Glomerular visceral epithelial cell (primary cell): ENCODE measurements around the gene PIP5K1B.

Source experiments
- DNase-seq: peaks from one replicate; pipeline ENCODE4 v3.0.0-alpha.2; 2016; ENCODE audit errors: extremely low spot score

PIP5K1B gene

DNA sequence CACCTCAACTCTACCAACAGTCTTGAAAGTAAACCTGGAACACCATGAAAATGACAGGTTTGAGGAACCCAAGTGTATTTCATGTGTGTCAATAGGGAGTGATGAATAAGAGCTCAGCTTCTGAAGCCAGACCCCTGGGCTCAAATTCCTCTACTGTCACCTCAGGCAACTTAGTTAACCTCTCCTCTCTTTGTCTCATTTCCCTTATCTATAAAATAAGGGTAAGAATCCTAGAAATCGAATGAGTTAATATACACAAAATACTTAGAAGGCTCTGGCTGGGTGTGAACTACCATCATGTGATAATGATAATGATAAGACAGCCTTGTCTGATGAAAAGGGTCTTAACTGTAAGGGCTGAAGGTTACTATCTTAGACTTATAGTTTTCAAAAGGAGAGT is 66.3 kb downstream of the PIP5K1B start:
- no peak for DNase-seq

DNA sequence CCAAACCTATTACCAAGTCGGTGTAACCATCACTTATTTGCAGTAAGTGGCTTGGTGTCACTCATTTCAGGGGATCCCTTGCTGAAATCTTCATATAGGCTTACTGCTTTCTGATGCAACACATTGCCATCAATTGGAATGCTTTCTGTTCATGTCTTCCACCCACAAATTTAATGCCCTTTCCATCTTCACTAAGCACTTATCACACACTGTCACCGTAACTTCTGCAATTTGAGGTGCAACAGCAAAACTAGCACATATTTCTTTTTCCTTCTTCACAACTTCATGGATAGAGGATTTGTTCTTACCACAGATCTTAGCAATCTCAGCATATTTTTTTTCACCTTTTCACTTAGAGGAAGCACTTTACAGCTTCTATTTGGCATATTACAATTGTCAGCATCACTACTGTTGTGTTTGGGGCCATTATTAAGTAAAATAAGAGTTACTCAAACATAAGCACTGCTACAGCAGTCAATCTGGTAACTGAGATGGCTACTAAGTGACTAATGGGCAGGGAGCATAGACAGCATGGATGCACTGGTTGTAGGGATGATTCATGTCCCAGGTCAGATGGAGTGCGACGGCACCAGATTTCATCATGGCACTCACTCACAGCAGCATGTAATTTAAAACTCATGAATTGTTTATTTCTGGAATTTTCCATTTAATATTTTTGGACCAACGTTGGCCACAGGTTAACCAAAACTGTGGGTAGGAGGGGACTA is 70.1 kb downstream of the PIP5K1B start:
- peak; percentile 21 for DNase-seq

DNA sequence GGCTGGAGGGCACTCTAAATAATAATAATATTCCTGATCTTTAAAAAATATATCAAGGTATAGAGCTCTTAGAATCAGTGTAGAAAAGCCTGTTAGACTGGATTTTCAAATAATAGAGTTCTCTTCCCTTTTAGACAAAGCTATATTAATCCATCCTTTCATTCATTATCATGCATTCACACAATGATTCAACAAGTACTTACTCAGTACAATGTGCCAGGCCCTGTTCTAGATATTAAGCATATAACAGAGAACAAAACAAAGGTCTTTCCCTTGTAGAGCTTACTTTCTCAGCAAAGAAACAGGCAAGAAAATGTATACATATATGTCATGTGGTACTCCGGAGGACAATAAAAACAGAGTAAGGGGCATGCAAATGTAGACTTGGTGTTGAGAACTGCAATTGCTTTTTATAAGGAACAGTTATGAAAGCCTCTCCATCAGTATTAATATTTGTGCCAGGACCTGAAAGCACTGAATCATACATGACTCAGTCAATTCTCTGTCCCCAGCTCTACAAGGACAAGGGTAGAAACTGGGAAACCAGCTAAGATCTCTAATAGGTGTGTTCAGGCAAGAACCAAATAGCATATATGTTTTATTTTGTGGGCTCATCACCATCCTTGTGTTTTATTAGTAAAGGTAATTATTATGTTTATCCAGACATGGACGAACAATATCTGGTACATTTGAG is 72.2 kb downstream of the PIP5K1B start:
- no peak for DNase-seq

DNA sequence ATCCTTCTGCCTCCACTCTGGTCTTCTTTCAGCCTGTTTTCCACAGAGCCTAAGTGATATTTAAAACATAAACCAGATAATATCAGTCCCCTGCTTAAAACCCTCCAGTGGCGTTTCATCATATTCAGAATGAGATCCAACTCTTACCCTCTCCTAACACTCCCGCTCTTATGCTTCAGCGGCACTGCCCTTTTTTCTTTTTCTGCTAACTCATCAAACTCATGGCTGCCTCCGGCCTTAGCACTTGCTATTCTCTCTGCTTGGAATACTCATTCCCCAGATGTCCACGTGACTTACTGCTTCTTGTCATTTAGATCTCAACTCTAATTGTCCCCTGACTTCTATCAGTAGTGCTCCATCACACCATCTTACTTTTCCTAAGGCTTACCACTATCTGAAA is 73.6 kb downstream of the PIP5K1B start:
- no peak for DNase-seq

DNA sequence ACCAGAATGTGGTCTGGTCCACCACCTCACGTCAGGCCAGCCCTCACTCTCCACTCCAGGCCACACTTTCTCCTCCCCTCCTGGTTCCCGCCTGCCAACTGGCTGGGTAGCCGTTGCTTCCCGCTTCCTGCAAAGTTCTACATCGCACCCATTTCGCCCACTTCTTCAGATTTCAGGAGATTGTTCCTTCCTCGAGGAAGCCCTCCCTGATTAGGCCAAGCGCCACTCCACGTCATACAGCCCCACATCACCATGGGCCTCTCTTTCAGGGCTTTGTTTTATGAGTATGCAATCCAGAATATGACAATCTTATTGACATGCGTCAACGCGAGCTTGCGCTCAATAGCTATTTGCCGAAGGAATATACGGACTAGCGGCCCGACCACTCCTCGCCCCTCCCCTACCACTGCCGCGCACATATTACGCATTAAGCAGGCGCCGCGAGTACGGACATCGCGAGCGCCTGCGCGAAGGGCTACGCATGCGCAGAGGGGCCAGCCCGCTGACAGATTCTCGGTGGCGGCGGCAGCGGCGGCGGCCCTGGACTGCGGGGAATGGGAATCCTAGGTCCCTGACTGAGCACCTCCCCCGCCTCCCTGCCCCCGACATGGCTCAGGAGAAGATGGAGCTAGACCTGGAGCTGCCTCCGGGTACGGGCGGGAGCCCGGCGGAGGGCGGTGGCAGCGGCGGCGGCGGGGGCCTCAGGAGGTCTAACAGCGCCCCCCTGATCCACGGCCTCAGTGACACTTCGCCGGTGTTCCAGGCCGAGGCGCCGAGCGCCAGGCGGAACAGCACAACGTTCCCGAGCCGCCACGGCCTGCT is 74.7 kb downstream of the PIP5K1B start:
- DNase-seq = peak; percentile 95

DNA sequence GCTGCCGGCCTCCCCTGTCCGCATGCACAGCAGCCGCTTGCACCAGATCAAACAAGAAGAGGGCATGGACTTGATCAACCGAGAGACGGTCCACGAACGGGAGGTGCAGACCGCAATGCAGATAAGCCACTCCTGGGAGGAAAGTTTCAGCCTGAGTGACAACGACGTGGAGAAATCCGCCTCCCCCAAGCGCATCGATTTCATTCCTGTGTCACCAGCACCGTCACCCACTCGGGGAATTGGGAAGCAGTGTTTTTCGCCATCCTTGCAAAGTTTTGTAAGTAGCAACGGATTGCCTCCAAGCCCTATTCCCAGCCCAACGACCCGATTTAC is 75.3 kb downstream of the PIP5K1B start:
- no peak for DNase-seq

DNA sequence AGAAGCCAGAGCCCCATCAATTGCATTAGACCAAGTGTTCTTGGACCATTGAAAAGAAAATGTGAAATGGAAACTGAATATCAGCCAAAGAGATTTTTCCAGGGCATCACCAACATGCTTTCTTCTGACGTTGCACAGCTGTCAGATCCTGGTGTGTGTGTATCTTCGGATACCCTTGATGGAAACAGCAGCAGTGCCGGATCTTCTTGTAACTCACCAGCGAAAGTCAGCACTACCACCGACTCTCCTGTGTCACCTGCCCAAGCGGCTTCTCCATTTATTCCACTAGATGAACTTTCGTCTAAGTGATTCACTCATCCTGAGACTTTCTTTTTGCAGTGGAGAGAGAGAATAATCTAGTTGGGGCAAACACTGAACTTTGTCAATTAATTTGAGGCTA is 75.7 kb downstream of the PIP5K1B start:
- DNase-seq = peak; percentile 1

DNA sequence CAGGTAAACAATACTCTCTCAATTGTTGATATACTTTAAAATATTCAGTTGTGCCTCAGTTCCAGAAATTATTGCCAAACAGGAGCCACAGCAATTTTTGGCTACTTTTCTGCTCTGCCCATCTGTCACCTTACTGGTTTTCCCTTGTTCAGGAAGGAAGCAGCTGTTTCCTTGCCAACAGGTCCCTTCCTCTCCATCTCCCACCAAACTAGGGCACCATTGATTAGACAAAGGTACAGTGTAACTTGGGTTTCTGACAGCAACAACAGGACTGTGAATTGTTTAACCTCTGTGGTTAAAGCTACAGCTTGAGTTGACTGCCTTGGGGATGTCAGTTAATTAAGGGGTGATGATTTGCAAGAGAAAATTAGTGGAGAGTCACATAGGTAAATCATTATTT is 76.9 kb downstream of the PIP5K1B start:
- no peak for DNase-seq

DNA sequence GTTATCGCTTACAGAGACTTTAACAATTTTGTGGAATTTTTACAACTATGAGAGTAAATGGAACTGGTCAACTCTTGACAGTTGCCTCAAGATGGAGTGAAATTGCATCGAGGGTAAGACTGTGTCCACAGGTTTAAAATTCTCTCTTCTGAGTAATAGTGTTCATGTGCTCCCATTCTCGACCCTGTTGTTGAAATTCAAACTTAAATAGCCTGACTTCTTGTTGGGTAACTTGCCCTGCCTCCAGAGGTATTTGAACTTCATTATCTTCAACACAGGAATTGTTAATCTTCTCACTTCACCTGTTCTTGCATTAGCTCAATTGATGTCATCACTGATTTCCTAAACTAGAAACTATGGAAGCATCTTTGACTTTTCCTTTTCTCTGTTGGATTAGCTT is 77.5 kb downstream of the PIP5K1B start:
- DNase-seq = no peak

DNA sequence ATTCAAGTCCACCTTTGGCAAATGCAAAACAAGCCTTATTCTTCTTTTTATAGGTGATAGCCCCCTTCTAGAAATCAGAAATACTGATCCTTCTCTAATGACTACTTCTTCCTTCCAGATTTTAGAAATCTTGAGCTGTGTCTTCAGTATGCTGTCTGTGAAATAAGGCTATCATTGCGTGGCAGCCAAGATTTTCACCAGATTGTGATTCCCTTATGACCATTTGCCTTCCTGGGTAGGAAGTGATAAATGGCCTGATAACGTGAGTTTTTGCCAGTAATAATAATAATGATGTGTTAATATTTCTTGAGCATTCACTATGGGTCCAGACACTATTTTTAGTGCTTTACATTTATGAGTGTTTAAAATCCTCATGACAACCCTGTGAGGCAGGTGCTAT is 80.9 kb downstream of the PIP5K1B start:
- no peak for DNase-seq

DNA sequence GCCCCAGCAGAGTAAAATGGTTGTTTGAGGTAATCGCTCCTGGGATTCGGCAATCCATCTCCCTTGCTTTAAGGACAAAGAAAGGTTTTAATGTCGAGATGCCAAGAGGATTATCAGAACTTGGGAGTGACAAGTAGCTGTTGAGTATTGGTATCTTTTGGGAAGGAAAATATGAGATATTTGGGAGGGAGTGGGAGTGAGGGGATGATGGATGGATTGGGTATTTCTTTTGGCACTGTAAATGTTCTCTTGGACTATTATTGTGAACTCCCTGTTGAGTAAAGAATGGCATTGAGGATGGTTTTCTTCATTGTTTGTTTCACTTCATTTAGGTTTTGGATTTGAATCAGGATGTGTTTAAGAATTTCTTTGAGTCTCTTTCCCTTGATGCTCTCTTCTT is 86.1 kb downstream of the PIP5K1B start:
- DNase-seq = no peak

DNA sequence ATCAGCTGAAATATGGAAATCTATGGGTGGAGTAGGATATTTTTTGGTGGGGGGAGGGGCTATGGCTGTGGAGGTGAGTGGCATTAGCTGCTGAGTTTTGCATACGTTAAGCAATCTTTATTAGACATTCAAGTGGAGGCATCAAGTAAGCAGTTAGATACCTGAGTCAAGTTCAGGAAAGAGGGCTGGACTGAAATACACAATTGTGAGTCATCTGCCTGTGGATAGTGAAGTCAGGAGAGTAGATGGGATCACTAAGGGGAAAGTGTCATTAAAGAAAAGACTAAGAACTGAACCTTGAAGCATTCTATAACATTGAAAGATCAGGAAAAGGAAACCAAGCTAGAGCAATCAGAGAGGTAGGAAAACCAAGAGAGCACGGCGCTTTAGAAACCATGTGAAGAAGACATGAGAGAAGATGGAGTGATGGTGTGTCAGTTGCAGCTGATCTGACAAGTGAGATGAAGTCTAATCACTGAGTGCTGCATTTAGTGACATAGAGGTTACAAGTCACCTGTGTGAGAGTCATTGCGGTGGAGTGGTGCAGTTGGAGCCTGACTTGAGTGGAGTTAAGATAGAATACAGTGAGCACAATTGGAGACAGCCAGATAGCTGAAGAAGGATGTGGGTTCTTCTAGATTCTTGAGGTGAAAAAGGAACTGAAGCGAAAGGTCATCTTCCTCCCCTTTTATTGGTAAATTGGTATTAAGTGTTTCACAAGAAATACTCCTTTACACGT is 88.7 kb downstream of the PIP5K1B start:
- no peak for DNase-seq

DNA sequence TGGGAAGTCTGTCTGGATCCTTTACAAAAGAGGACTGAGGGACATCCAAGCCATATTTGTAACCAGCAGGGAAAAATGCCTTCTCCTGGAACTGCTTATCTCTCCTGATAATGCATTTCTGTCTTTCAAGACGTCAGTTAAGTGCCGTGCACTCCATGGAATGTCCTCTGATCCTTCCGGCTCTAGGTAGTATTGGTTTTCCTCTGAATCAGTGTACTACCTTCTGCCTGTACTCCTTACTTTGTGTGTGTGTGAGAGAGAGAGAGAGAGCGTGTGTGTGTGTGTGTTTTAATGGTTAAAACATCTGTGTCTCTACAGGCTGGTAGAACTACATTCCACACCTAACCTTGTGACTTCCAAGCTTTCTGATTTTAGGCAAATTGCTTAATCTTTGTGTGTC is 89.9 kb downstream of the PIP5K1B start:
- no peak for DNase-seq

DNA sequence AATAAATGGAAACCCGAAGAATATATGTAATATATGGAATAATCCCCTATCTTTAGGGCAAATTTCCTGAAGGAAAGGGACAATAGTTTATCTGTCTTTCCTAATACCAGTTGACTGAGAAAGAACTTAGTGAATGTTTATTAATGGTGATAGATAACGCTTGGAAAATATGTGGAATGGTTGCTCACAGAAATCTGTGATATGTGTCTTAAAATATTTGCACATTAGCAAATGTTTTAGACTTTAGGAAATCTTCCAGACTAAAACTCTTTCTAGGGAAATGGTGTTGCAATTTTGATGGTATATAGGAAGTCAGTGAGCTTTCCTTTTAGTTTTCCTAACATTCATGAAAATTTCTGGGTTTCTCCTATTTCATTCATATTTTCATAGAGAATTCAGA is 90.4 kb downstream of the PIP5K1B start:
- no peak for DNase-seq

DNA sequence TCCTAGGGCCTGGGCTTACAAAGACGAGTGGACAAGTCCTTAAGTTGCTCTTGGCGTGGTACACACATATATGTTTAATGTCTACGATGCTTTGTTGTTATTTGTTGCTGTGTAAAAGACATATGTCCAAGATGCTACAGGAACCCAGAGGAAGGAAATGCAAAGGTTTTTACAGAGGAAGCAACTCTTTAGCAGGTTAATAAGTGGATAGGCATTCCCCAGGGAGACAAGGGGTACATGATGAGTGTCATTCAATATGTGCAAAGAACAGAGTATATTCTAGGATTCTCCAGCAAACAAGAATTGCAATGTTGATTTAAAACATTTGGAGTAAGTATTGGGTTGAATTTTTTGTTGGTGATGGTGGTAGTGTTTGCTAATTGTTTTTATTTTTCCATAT is 92.1 kb downstream of the PIP5K1B start:
- no peak for DNase-seq

DNA sequence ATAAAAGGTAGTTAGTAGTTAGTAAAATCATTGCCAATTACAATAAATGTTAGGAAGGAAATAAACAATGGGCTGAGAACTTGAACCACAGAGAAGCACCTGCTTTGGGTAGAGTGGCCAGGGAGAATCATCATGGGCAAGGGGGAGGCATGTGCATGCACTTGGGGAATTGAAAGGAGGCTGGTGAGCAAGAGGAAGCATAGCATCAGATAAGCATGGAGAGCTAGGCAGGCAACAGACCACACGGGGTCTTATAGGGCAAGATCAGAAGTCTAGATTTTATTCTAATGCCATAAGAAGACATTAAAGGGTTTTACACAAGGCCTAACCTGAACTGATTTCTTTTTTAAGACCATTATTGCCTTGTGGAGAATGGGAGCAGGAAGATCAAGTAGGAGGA is 93.4 kb downstream of the PIP5K1B start:
- no peak for DNase-seq

DNA sequence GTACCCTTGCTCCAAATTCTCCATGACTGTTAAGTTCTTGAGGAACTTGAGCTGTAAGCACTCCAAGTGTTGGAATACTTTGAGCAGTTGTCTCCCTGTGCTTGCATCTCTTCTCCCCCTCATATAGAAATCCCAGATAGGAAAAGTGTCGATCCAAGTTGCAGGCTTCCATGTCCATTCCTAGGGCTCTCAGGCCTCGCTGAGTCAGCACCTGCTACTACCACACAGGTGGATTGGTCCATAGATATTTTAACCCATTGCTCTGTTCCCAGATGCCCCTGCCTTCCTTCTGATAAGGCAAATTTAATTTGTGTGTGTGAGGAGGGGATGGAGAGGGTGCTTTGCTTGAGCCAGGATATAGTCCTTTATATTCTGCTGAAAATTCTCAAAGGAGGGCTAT is 95.8 kb downstream of the PIP5K1B start:
- no peak for DNase-seq

DNA sequence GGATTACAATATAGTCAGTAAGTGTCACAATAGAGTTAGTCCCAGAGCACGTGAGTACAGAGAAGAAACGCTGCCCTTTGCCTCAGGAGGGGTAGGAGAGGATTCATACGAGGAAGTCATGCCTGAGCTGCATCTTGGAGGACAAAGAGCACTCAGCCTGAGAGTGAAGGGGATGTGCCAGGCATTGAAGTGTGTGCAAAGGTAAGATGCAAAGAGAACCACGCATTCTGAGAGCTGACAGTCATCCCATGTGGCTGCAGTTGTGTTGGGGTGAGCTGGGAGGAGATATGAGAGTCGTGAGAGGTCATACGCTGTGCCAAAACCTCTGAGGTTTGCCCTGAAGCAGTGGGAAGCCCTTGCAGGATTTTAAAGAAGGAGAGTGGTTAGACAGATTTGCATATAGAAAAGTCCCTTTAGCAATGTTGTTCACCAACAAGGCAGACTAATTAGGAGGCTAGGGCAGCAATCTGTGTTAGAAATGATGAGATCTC is 97.5 kb downstream of the PIP5K1B start:
- no peak for DNase-seq

DNA sequence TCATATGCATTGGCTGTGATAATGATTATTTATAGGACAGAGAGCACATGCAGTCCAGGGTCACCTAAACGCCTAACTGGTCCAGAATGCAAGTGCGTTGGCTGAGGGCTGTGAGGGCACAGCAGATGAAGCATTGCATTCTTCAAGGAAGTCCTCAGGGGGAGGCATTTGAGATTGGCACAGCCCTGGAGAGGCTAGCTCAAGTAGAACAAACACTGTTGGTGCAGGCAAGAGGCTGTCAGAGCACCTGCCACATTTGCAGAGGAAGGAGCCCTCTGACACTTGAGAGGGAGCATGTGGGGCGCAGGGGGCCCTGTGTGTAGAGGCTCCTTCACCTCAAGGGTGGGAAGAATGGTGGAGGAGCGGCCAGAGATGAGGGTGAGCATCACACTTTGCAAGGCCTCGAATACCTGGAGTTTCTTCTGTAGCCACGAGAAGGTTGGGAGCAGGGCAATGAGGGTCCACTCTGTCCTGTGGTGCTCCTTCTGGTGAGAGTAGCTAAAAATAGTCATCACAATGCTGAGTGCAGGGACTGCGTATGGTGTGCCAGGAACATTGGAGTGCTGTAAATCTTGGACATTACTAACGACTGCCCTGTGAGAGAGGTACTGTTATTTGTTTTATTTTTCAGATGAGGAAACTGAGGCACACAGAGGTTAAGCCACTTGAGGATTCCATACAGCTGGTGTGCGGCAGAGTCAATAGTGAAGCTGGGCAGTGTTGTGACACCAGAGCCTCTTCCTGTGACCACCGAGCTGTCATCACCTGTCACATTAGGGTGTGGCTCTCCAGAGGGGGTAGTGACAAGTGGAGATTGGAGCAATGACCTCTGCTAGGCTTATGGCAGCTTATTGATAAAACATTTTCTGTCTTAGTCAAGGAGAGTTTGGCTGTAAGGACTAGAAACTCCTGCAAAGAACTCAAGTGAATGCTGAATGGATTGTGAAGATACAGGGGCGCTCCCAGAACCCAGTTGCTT is 100.2 kb downstream of the PIP5K1B start:
- no peak for DNase-seq

DNA sequence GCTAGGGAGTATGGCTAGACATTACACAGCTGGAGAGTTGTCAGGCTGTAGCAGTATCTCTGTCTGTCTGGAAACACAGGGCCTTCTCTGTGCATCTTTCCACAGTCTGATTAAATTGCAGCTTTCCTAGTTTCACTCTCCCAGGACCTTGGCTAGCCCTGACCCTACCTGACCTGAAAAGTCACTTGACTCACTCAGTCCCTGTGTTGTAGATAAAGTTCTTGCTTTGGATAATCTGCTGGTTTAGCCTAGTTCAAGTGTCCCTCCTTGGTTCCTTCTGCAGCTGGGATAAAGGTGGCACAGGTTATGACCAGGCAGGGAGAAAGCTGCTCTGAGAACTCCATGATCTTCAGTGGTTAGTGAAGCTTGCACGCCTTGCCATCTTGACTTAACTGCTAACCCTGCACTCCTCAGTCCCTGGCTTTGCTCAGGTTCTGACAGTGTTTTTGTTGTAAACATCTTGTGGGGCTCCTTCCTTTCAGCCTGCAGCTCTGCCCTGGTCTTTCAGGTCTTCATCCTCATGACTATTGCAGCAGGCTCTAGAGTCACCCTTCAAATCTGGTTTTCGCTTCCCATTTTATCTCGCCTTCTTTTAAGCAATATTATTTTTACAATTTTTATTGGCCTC is 101.0 kb downstream of the PIP5K1B start:
- no peak for DNase-seq
